A673 (cell line): ENCODE results near the gene MAP7. TPM values are rescaled to one million over a fixed set of nuclear protein-coding genes. Genes with fewer than 3 reads are reported as not detected.

Experiments
- BruUV-seq: library from RNA; stranded (reverse); fragments of 400-500 nt; replicated peaks from 2 replicates; lab custom pipeline; 2021; lab: Mats Ljungman, UMichigan
- CTCF ChIA-PET: fragments of 300-600 bp; sonication (Branson Sonifier 250); formaldehyde crosslinking; loops from one replicate; lab custom pipeline; 2022; ENCODE audit warnings: antibody characterized with exemption; lab: Charles Lee
- POLR2A ChIA-PET: fragments of 300-600 bp; sonication (Branson Sonifier 250); formaldehyde crosslinking; loops from one replicate; lab custom pipeline; 2022; ENCODE audit warnings: antibody characterized with exemption; ENCODE audit not compliant: low non-redundant PET; lab: Charles Lee
- DNase-seq: peaks from one replicate; pipeline ENCODE4 v3.0.0-alpha.2; 2015; ENCODE audit warnings: low spot score
- H3K27ac ChIP-seq: fragments of 200-600 bp; sonication (generic); 2 replicates; pipeline ENCODE4 v1.5.1; 2016; ENCODE audit warnings: mixed run types, low read depth, mild to moderate bottlenecking, mixed read lengths, antibody characterized with exemption, low read length; ENCODE audit not compliant: poor library complexity, severe bottlenecking
- H3K27me3 ChIP-seq: fragments of 200-600 bp; sonication (generic); replicated peaks from 2 replicates; pipeline ENCODE4 v1.6.1; 2017; ENCODE audit warnings: mixed run types, low read depth, mild to moderate bottlenecking, mixed read lengths, antibody characterized with exemption, low read length; ENCODE audit not compliant: insufficient read depth, poor library complexity
- H3K36me3 ChIP-seq: fragments of 200-600 bp; sonication (generic); 2 replicates; pipeline ENCODE4 v1.6.1; 2016; ENCODE audit warnings: mixed run types, mild to moderate bottlenecking, mixed read lengths, antibody characterized with exemption, low read length; ENCODE audit not compliant: insufficient read depth, poor library complexity, severe bottlenecking
- H3K4me1 ChIP-seq: fragments of 200-600 bp; sonication (generic); 2 replicates; pipeline ENCODE4 v1.6.1; 2017; ENCODE audit warnings: mixed run types, mild to moderate bottlenecking, mixed read lengths, antibody characterized with exemption, low read length; ENCODE audit not compliant: insufficient read depth, poor library complexity, severe bottlenecking
- H3K4me3 ChIP-seq: fragments of 200-600 bp; sonication (generic); 2 replicates; pipeline ENCODE4 v1.5.1; 2016; ENCODE audit warnings: low read depth, mixed run types, mild to moderate bottlenecking, mixed read lengths, low read length; ENCODE audit not compliant: poor library complexity, severe bottlenecking
- H3K9me3 ChIP-seq: fragments of 200-600 bp; sonication (generic); 2 replicates; pipeline ENCODE4 v1.6.1; 2016; ENCODE audit warnings: mixed run types, low read depth, mild to moderate bottlenecking, mixed read lengths, antibody characterized with exemption, low read length; ENCODE audit not compliant: poor library complexity, severe bottlenecking
- CTCF ChIP-seq: fragments of 300-800, 200-600 bp; sonication (generic); conservative IDR thresholded peaks from 2 replicates; pipeline ENCODE4 v1.5.1; 2017; ENCODE audit warnings: low read depth, mild to moderate bottlenecking, antibody characterized with exemption, low read length, moderate library complexity, mixed read lengths
- EZH2 ChIP-seq: fragments of 200-600 bp; sonication (generic); IDR thresholded peaks from 2 replicates; pipeline ENCODE4 v1.6.1; 2017; ENCODE audit warnings: borderline replicate concordance, low read depth, mild to moderate bottlenecking, mixed read lengths, antibody characterized with exemption, low read length; ENCODE audit not compliant: poor library complexity, severe bottlenecking
- intact Hi-C: fragments of 100-400 bp; cut with micrococcal nuclease; formaldehyde crosslinking; loops from one replicate; pipeline ENCODE4 v1.10.0; 2022; ENCODE audit not compliant: unreplicated experiment
- total RNA-seq: library from RNA; stranded (reverse); gene quantifications from 2 replicates; pipeline ENCODE4 v1.2.3, GENCODE V29; 2021

Gene MAP7
- total RNA-seq, 1 experiment from 2014 or later: 0.09 TPM

- DNase-seq: no peak
- intact Hi-C loops: no loop called here
- POLR2A ChIA-PET: no interaction called here
- Histone ChIP-seq H3K4me1 (no peaks in the 10 kb centered on the region), H3K4me3 (no peak overlapping the region), H3K36me3 (no peaks in the 10 kb centered on the region), H3K27ac (no peak overlapping the region), H3K9me3 (no peaks in the 10 kb centered on the region), H3K27me3 (no peaks in the 10 kb centered on the region)
- BruUV-seq: no TSS peak
- CTCF ChIA-PET: no interaction called here
- TF ChIP-seq CTCF (no peak), EZH2 (no peak)
Observed at GRCh38 chr6:136464148-136464547, 86.1 kb downstream of the MAP7 start.

- CTCF ChIA-PET: no interaction called here
- no peaks in the 10 kb centered on the region for H3K27me3 ChIP-seq
- no peaks in the 10 kb centered on the region for H3K4me1 ChIP-seq
- H3K4me3 ChIP-seq: no peak overlapping the region
- H3K36me3 ChIP-seq: no peaks in the 10 kb centered on the region
- no peaks in the 10 kb centered on the region for H3K9me3 ChIP-seq
- H3K27ac ChIP-seq: no peak overlapping the region
- DNase-seq: no peak
- POLR2A ChIA-PET: no interaction called here
- TF ChIP-seq EZH2 (no peak), CTCF (no peak)
- no TSS peak for BruUV-seq
- intact Hi-C loops: no loop called here
Observed at GRCh38 chr6:136463743-136464142, 86.5 kb downstream of the MAP7 start.

- BruUV-seq: no TSS peak
- ChIA-PET CTCF (no interaction called here), POLR2A (no interaction called here)
Observed at GRCh38 chr6:136446579-136447187, 103.5 kb downstream of the MAP7 start.

More at GRCh38 chr6:136446579-136447187, 103.5 kb downstream of the MAP7 start:
- TF ChIP-seq EZH2 (no peak), CTCF (no peak)
- H3K4me3 ChIP-seq: no peak overlapping the region
- no peaks in the 10 kb centered on the region for H3K36me3 ChIP-seq
- H3K27ac ChIP-seq: no peak overlapping the region
- intact Hi-C loops: no loop called here
- peaks cover 3% of the 10 kb centered on the region for H3K27me3 ChIP-seq
- no peaks in the 10 kb centered on the region for H3K9me3 ChIP-seq
- no peaks in the 10 kb centered on the region for H3K4me1 ChIP-seq
- no peak for DNase-seq
